ENCODE results near the gene ERBB4. TPM values are rescaled to one million over a fixed set of nuclear protein-coding genes. Genes with fewer than 3 reads are reported as not detected.

Gene ERBB4
- total RNA-seq, 1 experiment from 2014 or later = 0.04 TPM

- Histone ChIP-seq H3K4ac (ENCODE audit: low read depth, low read length) (no peak overlapping the region), H3K27ac (ENCODE audit: insufficient read length, low read depth, low read length) (no peak overlapping the region), H2AK5ac (ENCODE audit: insufficient read length, low read length) (no peak overlapping the region), H3K27me3 (ENCODE audit: insufficient read depth, low read length) (no peaks in the 10 kb centered on the region), H4K8ac (replicated peaks; ENCODE audit: insufficient read length, low read depth, low read length) (no peak overlapping the region), H4K20me1 (ENCODE audit: control insufficient read depth, insufficient read depth, insufficient read length) (no peaks in the 10 kb centered on the region), H3K23ac (ENCODE audit: insufficient read length, low read depth, low read length) (no peak overlapping the region), H3K18ac (ENCODE audit: insufficient read length, low read depth, low read length) (no peak overlapping the region), H3K4me1 (ENCODE audit: insufficient read depth, low read length) (no peaks in the 10 kb centered on the region), H3K9ac (ENCODE audit: extremely low read depth, insufficient read length, low read length) (no peak overlapping the region), H4K5ac (ENCODE audit: insufficient read length, low read depth, low read length) (no peak overlapping the region), H2BK5ac (ENCODE audit: insufficient read length, low read length) (no peak overlapping the region), H2AFZ (ENCODE audit: low read length) (no peak overlapping the region), H3T11ph (ENCODE audit: low read length) (no peak overlapping the region), H3K23me2 (ENCODE audit: insufficient read length, low read depth, low read length, poor library complexity, severe bottlenecking) (no peaks in the 10 kb centered on the region), H3K79me2 (ENCODE audit: insufficient read depth, low read length) (no peaks in the 10 kb centered on the region), H2BK15ac (ENCODE audit: low read depth, low read length) (no peak overlapping the region), H2BK20ac (ENCODE audit: low read depth, low read length, poor library complexity, severe bottlenecking) (no peak overlapping the region), H3K4me2 (ENCODE audit: insufficient read depth, insufficient read length, low read length) (no peak overlapping the region), H2BK120ac (ENCODE audit: low read depth, low read length, poor library complexity, severe bottlenecking) (no peak overlapping the region), H3K79me1 (ENCODE audit: insufficient read depth, low read depth, low read length, poor library complexity, severe bottlenecking) (no peaks in the 10 kb centered on the region), H4K91ac (ENCODE audit: insufficient read length, low read depth, low read length) (no peak overlapping the region), H2BK12ac (ENCODE audit: insufficient read length, low read depth, low read length) (no peak overlapping the region), H3K56ac (ENCODE audit: insufficient read length, low read depth, low read length) (no peak overlapping the region), H3K14ac (ENCODE audit: insufficient read depth, low read length) (no peak overlapping the region), H3K9me3 (ENCODE audit: control insufficient read depth, low read depth, low read length) (no peaks in the 10 kb centered on the region)
- Mint-ChIP-seq H3K27me3 (ENCODE audit: low read depth) (no peaks in the 10 kb centered on the region), H3K9me3 (no peaks in the 10 kb centered on the region), H3K27ac (no peak overlapping the region), H3K36me3 (ENCODE audit: insufficient read depth in 1 of 3, low read depth in 3 of 3) (no peaks in the 10 kb centered on the region), H3K4me1 (no peaks in the 10 kb centered on the region), H3K4me3 (no peak overlapping the region)
- TF ChIP-seq CTCF (conservative IDR thresholded peaks at IDR 0.05) = no peak
- DNase-seq = no peak
- no CpG with 5 or more reads among the region's 2 CpGs for WGBS (ENCODE audit: extremely low coverage, insufficient read length, low lambda C conversion rate)
These were observed 220.0 kb downstream of the ERBB4 start for GRCh38 chr2:212318636-212319035.

Measured in H9 (cell line).